GM04504 (cell line): ENCODE data around the gene PDE3A.

ENCODE experiments used
- DNase-seq: peaks from one replicate; pipeline ENCODE4 v3.0.0-alpha.2; 2012; ENCODE audit warnings: low read depth

Gene PDE3A

DNA sequence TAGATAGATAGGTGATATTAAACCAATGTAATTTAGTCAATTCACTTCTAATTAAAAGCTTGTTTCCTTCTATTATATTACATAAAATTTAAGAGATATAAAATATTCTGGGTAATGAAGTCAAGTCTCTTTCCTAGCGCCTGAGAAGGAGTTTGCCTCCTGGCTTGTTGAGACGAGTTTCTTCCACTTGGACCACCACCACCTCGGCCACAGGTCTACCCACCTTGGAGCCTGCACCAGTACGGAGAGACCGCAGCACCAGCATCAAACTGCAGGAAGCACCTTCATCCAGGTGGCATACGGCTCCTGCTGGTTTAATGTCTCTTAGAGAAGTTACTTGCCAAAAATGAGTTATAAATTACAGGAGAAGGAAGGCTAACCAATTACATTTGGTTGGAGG is 247.8 kb downstream of the PDE3A start:
- no peak for DNase-seq

DNA sequence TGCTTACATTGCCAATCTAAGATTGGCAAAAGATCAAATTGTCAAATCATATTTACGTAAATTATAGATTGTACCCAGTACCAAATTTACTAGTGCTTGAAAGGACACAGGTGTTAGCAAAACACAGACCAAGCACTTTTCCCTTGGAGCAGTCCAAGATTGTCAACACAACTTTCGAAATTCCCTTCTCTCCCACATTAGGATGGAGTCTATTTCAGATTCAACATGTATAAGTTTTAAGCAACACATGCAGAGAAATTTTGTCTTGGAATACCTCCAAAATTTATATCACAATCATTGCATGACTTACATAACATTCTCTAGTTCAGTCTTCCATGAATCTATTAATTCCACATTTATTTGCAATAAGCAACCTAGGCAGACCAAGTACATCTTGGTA is 251.9 kb downstream of the PDE3A start:
- no peak for DNase-seq

DNA sequence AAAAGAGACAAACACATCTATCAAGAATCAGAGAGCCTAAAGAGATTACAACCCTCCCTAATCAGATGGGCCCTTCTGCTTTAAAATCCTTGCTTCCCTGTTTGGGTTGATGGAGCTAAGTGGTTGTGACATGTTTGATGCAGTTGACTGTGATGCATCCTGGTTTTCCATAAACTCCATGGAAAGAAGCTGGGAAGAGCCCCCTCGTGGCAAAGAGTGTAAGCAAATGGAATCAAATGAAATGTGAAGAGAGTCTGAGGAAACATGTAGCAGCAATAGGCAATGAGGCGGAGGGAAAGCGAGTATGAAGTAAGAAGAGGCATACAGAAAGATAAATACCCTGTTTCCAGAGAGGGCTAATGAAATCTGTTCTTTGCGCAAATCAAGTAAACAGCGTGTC is 256.4 kb downstream of the PDE3A start:
- DNase-seq = no peak

DNA sequence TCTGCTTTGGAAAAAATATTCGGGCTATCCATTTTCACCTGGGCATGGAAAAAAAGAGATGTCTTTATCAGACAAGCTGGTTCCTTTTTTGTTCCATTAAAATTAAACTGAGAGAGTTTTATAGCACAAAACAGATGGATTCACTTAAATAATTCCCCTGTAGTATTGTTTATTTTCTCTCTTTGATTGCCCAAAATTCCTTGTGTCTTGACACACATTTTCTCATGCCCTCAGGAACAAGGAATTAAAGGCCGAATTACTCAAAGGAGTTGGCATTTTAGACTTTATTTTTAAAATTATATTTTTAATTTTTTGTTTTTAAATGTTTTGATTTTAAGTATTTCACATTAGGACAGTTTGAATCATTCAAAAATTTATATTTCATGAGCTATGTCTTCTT is 257.2 kb downstream of the PDE3A start:
- DNase-seq = no peak

DNA sequence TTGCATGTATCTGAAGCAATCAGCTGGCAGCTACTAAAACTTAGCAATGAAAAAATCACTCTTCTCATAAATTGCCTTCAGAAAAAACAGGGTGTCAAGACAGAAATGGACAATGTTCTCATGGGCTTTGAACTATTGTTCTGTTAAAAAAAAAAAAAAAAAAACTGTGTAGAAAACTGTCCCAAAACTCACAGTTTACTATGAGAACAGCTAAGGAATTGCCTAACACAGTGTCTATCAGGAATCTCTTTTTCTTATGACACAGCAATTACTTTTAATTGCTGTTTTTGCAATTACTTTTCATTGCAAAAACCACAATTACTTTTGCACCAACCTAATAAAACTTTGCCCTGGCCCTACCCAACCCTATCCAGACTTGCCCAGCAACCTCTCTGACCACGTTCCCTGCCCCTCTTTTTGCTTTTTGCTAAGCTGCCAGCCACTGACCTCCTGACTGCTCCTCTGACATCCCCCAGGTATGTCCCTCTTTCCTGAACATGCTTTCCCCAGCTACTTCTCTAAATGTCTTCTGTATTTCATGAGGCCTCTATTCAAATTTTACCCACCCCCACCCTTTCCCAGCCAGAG is 258.8 kb downstream of the PDE3A start:
- no peak for DNase-seq

DNA sequence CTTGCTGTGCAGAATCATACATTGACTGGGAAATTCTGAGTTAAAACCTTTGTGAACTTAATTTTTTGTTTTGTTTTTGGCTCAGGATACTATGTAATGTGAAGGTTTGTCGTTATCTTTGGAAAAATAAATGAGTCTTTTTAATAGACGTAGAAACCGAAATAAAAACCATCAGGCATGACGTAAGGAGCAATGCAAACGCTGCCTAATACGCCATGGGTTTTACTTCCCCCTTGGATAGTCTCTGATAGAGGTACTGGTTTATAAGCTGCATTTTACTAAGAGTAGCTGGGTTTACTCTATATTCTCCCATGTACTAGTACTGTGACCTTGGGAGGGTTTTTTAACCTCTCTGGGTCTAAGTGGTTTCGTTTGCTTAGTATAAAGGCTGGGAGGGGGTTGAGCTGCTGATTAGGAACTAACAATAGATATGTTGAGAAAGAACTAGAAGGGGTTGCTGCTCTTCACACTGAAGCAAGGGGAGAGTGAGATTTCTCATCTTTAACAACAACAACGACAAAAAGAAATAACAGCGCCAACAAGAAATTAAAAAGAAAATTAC is 260.0 kb downstream of the PDE3A start:
- no peak for DNase-seq

DNA sequence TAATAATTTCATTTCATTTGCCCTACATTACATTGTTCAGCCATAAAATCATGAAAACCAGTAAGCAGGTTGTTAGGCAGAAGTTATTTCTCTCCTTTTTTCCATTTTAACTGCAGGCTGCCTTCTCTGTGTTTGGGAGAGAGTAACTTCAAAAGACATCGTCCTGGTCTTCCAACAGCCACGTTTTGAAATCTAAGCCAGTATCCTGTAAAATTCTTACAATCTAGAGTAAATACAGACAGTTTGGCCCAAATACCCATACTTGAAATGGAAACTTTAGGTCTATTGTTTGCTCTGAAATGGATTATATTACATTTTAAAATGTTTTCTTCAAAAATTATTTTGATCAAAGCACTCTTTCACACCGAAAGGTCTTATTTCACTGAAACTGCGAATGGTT is 260.7 kb downstream of the PDE3A start:
- no peak for DNase-seq

DNA sequence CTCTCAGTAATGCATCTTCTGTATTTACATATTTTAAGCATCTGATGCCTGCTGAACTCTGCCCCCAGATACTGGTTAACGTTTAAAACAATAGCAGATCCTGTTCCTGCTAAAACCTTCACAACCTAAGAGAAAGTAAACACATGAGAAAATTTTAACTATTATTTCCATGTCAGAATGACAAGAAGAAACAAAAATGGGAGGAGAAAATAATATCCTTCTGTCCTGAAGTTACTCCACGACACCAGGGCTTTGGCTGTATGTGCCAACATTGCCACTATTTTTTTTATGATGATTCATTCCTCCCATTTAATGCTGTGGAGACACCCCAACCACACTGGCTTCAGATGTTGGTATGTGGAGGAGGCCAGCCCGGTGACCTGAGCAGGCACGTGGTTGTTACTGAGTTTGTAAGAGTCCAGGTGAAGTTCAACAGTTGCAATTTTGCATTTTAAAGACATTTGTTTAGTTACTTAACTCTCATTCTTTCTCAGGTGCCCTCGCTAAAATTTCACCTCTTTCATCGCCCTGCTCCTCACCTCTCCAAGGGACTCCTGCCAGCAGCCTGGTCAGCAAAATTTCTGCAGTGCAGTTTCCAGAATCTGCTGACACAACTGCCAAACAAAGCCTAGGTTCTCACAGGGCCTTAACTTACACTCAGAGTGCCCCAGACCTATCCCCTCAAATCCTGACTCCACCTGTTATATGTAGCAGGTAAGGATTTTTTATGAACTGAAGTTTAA is 261.2 kb downstream of the PDE3A start:
- no peak for DNase-seq

DNA sequence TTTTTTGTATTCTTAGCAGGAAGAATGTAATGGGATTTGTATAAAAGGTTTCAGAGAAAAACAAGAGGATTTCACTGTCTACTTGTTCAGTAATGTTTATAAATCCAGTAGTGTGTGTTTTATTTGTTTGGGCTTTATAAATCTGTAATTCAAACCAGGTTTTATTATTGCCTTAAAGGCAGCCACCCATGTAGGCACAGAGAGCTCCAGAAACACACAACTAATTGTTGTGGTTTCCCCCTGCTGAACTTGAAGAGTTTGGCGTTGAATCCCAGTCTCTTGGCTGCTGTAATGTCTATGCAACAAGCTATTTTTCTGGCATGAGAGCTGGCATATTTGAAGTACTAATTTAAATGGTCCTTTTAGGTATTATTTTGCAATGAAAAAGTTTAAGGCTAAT is 263.4 kb downstream of the PDE3A start:
- DNase-seq = no peak

DNA sequence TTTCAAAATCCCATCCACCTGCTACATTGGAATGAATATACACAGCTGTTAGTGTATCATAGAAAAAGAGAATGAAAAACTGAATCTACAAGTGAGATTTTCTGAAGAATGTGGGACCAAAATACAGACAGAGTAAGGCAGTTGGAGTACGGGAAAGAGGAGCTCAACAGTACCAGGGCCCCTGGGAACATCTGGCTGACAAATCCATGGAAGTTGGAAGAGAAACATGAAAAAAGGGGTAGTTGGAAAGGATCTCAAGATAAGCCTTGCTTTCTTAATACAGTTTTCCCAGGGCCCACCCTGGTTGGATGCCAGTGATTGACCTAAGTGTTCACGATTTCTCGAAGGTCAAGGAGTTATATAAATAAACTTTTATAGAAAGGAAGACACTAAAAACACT is 272.8 kb downstream of the PDE3A start:
- DNase-seq = no peak

DNA sequence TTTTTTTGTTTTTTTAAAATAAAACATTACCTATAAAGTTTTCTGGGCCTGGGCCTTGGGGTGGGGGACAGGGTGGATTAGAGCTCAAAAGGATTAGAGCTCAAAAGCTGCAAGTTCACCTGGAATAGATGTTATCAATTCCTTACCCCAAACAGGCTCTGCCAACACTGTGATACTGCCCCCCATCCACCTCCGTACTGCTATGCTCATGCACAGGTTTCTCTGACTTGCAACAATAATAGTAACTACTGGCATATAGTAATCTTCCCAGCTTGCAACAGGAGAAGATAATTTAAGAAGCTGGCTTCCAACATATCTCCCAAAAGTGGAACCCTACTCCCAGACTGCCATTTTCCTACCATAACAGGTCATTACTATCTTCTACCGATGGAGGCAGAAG is 275.5 kb downstream of the PDE3A start:
- no peak for DNase-seq

DNA sequence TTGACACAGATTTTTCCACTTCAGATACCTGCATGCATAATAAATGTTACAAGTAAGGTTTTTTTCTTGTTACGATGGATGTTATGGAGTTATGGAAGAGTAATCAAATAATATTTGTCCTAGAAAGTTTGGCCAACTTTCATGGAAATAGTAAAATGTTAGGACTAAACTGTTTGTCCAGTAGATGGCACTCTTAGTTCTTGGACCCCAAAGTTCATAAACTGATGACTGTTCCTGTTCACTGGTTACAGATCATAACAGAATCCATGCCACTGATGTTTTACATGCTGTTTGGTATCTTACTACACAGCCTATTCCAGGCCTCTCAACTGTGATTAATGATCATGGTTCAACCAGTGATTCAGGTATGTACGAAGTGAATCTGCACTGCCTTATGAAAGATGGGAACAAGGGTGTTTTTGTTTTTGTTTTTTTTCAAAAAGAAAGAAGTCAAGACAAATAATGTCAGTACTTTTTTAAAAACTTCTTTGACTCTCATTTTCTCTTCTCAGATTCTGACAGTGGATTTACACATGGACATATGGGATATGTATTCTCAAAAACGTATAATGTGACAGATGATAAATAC is 278.0 kb downstream of the PDE3A start:
- DNase-seq = peak; percentile 10

DNA sequence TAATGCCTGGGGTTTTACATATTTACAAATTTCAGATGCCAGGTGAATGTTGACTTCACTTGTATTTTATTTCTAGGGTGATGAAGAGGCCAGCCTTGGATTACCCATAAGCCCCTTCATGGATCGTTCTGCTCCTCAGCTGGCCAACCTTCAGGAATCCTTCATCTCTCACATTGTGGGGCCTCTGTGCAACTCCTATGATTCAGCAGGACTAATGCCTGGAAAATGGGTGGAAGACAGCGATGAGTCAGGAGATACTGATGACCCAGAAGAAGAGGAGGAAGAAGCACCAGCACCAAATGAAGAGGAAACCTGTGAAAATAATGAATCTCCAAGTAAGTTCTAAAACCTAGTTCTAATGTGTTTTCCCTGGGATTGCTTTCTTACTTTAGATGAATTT is 285.5 kb downstream of the PDE3A start:
- no peak for DNase-seq

DNA sequence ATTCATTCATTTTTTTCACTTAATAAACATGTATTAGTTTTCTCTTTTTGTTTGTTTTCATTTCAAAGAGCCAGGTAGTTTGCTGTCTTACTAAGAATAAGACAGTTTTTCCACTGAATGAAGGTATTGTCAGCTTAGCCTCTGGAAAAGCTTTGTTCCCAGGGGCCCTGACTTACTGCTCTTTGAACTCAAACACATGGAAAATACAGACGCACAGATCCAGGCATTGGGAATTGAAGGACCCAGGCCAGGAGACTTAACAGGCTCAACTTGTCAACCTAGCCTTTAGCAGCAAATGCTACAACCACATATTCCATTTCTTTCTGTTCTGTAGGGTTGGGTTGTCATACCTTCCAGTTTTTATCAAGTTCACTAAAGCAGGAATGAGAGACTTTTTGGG is 288.3 kb downstream of the PDE3A start:
- DNase-seq = no peak

DNA sequence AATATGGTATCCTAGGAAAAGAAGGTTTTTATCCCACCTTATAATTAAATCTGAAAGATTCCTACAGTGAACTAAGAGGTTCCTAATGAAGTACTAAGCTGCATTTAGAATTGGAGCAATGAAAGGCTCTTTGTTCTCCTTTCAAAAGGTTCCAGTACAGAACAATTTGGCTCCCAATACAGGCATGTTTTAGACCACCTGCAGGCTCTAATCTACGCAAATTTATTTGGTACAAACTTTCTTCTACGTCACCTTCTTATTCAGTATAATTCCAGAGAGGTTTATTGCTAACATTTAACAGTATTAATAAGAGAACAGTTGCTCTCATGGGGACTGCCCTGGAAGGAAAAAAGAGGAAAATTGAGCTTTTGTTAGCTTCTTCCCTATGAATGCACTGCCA is 289.2 kb downstream of the PDE3A start:
- no peak for DNase-seq

DNA sequence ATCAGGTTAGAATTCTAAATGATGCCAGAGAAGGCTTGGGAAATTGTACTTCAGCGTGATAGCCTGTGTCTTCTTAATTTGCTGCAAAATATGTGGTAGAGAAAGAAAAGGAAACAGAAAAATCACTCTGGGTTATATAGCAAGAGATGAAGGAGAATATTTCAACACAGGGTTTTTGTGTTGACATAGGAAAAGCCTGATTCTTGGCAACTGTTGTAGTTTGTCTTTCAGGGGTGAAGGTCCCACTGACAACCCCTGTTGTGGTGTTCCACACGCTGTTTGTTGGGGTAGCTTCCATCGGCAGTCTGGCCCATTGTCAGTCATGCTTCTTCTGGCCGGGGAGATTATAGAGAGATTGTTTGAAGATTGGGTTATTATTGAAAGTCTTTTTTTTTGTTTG is 313.0 kb downstream of the PDE3A start:
- no peak for DNase-seq

DNA sequence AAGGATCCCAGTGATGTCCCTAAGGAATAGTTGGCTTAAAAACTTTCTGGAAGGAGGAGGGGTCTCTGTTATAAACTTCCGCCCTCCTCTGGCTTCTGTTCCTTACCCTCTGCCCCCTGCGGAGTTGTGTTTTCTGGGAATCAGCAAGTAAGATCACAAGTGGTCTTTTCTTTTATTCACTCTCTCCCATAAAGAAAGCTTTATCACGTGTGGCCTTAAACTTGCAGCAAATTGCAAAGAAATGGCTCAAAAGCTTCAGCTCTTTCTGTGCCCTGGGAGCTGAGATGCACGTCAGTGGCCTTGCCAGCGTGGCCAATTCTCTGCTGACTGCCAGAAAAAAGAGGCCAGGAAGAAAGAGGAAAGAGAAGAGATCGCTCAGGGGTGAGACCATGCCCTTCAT is 326.9 kb downstream of the PDE3A start, which contains the start of gene SLCO1C1:
SLCO1C1 (plus strand) TSS at position 101 of the 400 bp plus-strand sequence. CDS start 4,245 bp downstream, outside the sequence.
- no peak for DNase-seq

DNA sequence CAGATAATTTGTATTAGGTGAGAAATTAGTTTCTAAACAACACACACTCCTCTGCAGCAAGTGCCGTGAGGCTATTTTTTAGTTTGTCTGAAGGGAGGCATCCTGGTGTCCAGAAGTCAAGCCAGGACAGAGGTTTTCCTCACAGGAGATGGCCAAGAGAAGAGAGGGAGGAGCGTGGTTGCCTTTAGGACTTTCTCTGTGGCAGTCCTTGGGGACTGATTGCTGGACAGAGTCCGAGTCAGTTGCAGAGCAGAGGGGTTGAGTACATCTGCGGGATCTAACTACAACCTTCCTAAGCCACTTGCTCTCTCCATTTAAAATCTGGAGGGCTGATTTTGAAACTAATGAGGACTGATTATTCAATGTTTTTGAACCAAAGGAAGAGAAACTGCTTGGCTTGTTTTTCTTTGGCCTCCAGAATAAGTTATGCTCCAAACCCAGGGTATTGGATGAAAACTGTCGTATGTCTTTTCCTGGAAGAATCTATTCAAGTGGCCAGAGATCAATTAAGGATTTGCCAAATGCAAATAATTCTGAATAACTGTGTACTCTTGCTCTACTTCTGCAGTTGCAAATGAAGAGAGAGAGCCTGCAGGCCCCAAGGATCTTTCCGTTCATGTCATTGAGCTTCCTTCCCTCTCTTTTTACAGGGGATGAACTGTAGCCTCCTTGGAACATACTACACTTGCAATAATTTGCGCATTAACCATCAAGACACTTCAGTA is 328.0 kb downstream of the PDE3A start:
- no peak for DNase-seq

DNA sequence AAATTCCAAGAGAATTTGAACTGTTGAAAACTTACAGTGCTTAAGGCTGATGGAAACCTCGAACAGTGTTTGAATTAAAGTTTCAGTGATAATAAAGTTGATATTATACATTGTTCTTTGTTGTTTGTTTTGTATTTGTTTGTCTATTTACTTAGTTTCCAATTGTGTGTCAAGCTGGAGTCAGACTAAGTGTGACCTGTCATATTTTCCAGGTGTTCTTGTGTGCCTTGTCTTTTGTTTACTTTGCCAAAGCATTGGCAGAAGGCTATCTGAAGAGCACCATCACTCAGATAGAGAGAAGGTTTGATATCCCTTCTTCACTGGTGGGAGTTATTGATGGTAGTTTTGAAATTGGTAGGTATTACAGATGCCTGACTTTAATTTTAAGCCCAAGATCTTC is 332.8 kb downstream of the PDE3A start:
- DNase-seq = no peak

DNA sequence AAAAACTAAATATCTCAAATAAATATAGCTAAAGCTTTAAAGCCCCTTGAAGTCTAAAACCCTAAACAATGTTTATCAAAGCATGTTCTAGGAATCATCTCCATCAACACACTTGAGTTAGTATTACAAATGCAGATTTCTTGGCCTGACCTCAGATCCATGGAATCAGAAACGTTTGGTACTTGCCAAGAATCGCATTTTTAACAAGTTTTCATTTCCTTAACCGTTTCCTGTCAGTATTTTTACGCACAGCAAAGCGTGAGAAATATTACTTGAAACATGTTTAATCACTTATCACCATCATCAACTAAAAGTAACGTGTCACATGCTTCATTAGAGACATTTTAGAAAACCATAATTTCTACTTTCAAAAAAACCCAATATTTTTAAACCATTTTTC is 336.5 kb downstream of the PDE3A start:
- no peak for DNase-seq

DNA sequence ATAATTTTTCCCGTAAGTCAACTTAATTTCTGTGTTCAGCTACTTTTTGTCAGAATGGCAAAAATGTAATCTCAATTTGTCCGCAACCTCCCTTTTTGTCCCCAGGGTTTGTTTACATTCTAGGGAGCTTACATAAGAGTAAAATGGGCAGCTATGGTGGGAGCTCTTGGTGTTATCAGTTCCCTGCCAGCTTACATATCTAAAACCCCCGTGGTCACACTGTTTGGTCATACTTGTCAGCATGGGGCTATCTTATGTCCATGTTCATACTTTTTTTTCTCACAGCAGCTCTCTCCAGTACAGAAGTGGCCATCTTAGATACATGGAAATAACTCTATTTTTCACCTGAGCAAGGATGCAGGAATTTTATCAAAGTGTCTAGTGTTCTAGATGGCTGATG is 343.5 kb downstream of the PDE3A start:
- no peak for DNase-seq

DNA sequence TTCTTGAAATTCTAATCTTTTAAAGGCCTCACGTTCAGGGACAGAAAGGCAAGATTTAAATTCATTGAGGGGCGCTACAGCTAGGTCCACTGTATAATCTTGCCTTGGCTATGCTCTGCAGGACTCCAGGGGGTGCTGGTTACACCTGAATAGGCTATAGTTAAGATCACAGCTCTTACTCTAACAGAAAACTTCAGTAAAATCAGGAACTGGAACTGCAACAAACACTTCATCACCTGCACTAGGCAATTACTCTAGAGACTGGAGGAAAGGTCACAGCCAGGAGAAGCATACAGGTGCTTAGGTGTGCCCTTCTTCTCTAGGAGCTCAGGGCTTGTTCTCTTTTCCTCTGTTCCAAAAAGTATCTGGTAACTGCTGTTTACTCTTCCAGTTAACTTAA is 347.7 kb downstream of the PDE3A start:
- DNase-seq = no peak

DNA sequence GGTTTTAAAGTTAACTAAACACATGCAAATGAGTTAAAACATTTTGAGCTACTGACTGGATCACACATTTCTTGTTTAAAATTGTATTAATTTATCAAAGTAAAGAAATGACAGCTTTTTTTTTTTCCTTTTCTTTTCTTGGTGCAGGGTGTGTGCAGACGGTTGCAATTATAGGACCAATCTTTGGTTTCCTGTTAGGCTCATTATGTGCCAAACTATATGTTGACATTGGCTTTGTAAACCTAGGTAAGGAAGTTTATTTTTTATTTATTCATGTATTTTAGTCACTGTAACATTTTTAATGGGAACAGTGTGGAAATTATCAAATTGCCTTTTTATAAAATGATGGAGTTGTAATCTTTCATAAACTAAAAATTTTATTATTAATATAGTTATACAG is 348.6 kb downstream of the PDE3A start:
- DNase-seq = no peak
